ENCODE data around the gene HSPB7. TPM values are rescaled to one million over a fixed set of nuclear protein-coding genes. Genes with fewer than 3 reads are reported as not detected.
"Not testable (repeated sequence)": the region's sequence is repeated elsewhere in the genome, so short reads cannot be mapped to it uniquely, and the experiment has no call there.

Gene HSPB7
- 100 to 1,000 TPM; 272 to 588 TPM for total RNA-seq
- long read RNA-seq, donor 1, transcript HSPB7-201 (3 exons, 2,892 nt), result major isoform, 34 of 127 reads
- long read RNA-seq, donor 1, transcript HSPB7-205 (2 exons, 2,702 nt), result minor isoform, 22 of 127 reads
- long read RNA-seq, donor 1, transcript HSPB7-207 (3 exons, 844 nt), result minor isoform, 8 of 127 reads
- long read RNA-seq, donor 1, partial matches to known transcripts, result 1 of 127 reads
- long read RNA-seq, donor 1, other reads (novel, unspliced or antisense), result 59 of 127 reads
- long read RNA-seq, donor 2, transcript HSPB7-205 (2 exons, 2,702 nt), result minor isoform, 161 of 1,045 reads
- long read RNA-seq, donor 2, transcript HSPB7-207 (3 exons, 844 nt), result minor isoform, 54 of 1,045 reads
- long read RNA-seq, donor 2, transcript HSPB7-201 (3 exons, 2,892 nt), result major isoform, 530 of 1,045 reads
- long read RNA-seq, donor 2, transcript HSPB7-203 (3 exons, 648 nt), result minor isoform, 19 of 1,045 reads
- long read RNA-seq, donor 2, partial matches to known transcripts, result 4 of 1,045 reads
- long read RNA-seq, donor 2, other reads (novel, unspliced or antisense), result 261 of 1,045 reads

GRCh38 chr1:16017461-16018303 is at the start of gene HSPB7:
Gene HSPB7 (minus strand): TSS chr1:16018043. CDS start chr1:16017963, 80 bp downstream.
- DNase-seq (ENCODE audit: low spot score), result peak; percentile 96
- intact Hi-C loops (cut with DNase I), result no loop called here

GRCh38 chr1:16067127-16067768 is 49.4 kb upstream of the HSPB7 start:
- intact Hi-C loops (cut with DNase I), result no loop called here
- DNase-seq (ENCODE audit: low spot score), result no peak

GRCh38 chr1:16066245-16066644 is 48.4 kb upstream of the HSPB7 start:
- intact Hi-C loops (cut with DNase I), result no loop called here

GRCh38 chr1:16065269-16065576 is 47.4 kb upstream of the HSPB7 start:
- intact Hi-C loops (cut with DNase I), result no loop called here
- DNase-seq (ENCODE audit: low spot score), result no peak

More at GRCh38 chr1:16066245-16066644, 48.4 kb upstream of the HSPB7 start:
- DNase-seq (ENCODE audit: low spot score), result no peak

- peak; percentile 84 for DNase-seq (ENCODE audit: low spot score)
- intact Hi-C loops (cut with DNase I), result no loop called here
Observed at GRCh38 chr1:16064536-16065268, 46.9 kb upstream of the HSPB7 start.

GRCh38 chr1:16063921-16064320 is 46.1 kb upstream of the HSPB7 start:
- no peak for DNase-seq (ENCODE audit: low spot score)
- intact Hi-C loops (cut with DNase I), result no loop called here

GRCh38 chr1:16063226-16063829 is 45.5 kb upstream of the HSPB7 start:
- intact Hi-C loops (cut with DNase I), result no loop called here
- DNase-seq (ENCODE audit: low spot score), result peak; percentile 72

- DNase-seq (ENCODE audit: low spot score); intact Hi-C loops (cut with DNase I): not testable (repeated sequence)
Observed at GRCh38 chr1:16062687-16063075, 44.8 kb upstream of the HSPB7 start.

- DNase-seq (ENCODE audit: low spot score), result peak; percentile 69
Observed at GRCh38 chr1:16061989-16062686, 44.3 kb upstream of the HSPB7 start.

GRCh38 chr1:16061266-16061665 is 43.4 kb upstream of the HSPB7 start:
- intact Hi-C loops (cut with DNase I), result no loop called here
- no peak for DNase-seq (ENCODE audit: low spot score)

More at GRCh38 chr1:16061989-16062686, 44.3 kb upstream of the HSPB7 start:
- intact Hi-C loops (cut with DNase I), result not testable (repeated sequence)

- intact Hi-C loops (cut with DNase I), result loop anchor here in 1 of 2 donors (1.0 kb wide), 1 partner anchor 8 kb away; no protein-coding TSS in a partner anchor
- DNase-seq (ENCODE audit: low spot score), result not testable (repeated sequence)
Observed at GRCh38 chr1:16058394-16059120, 40.7 kb upstream of the HSPB7 start.

- DNase-seq (ENCODE audit: low spot score); intact Hi-C loops (cut with DNase I): not testable (repeated sequence)
Observed at GRCh38 chr1:16057314-16057915, 39.6 kb upstream of the HSPB7 start.

GRCh38 chr1:16056521-16056912 is 38.7 kb upstream of the HSPB7 start:
- DNase-seq (ENCODE audit: low spot score); intact Hi-C loops (cut with DNase I): not testable (repeated sequence)

GRCh38 chr1:16055613-16056520 is 38.0 kb upstream of the HSPB7 start:
- DNase-seq (ENCODE audit: low spot score), result peak; percentile 91
- intact Hi-C loops (cut with DNase I), result loop anchor here in 1 of 2 donors (2.0 kb wide), 1 partner anchor 47 kb away; no protein-coding TSS in a partner anchor
